ENCODE results near the gene SHISA5.

DNA sequence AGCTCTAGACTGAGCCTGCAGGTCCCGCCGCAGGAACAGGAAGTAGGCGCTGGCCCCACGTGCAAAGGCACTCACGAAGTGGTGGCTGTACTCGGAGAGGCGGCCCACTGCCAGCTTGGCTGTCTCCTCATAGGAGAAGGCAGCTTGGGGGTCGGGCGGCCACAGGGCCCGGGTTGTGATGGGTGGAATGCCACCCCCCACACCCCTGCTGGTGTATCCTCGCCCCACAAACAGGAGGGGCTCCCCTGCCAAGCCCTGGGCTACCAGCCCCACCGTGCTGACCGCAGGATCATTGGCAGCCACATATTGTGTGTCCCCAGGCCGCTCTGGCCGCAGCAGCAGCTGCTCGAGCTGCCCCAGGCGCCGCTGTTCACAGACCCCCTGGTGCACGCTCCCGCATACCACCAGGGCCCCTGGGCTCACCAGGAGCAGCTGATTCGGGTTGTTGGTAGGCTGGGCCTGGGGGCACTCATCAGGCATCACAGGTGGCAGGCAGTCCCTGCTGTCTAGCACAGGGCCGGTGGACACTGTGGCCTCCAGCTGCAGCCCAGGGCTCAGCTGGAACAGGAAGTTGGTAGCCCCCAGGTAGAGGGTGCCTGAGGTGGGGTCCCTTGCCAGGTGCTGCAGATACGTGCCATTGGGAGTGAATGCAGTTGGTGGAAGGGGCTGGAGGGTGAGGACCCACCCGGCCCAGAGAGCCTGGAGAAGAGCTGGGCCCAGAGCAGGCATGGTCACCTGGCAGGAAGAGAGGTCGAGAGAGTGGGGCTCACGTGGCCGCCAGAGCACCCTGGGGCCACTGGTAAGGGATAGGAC is 79.9 kb downstream of the SHISA5 start:
- TF ChIP-seq POLR2AphosphoS5 (IDR thresholded peaks at IDR 0.05) = no peak
- TF ChIP-seq CTCF (IDR thresholded peaks at IDR 0.05) = no peak
- TF ChIP-seq POLR2A (IDR thresholded peaks at IDR 0.05) = no peak
- no peak for TF ChIP-seq EP300 (IDR thresholded peaks at IDR 0.05)
